ENCODE data around the gene KIAA1958.

KIAA1958 gene

GRCh38 chr9:112711050-112711689 is 224.5 kb downstream of the KIAA1958 start:
- H3K4me3 ChIP-seq (ENCODE audit: control insufficient read depth, low read depth, low read length), result no peak overlapping the region
- no peak for DNase-seq (ENCODE audit: low read depth)
- TF ChIP-seq, protein P1, sequence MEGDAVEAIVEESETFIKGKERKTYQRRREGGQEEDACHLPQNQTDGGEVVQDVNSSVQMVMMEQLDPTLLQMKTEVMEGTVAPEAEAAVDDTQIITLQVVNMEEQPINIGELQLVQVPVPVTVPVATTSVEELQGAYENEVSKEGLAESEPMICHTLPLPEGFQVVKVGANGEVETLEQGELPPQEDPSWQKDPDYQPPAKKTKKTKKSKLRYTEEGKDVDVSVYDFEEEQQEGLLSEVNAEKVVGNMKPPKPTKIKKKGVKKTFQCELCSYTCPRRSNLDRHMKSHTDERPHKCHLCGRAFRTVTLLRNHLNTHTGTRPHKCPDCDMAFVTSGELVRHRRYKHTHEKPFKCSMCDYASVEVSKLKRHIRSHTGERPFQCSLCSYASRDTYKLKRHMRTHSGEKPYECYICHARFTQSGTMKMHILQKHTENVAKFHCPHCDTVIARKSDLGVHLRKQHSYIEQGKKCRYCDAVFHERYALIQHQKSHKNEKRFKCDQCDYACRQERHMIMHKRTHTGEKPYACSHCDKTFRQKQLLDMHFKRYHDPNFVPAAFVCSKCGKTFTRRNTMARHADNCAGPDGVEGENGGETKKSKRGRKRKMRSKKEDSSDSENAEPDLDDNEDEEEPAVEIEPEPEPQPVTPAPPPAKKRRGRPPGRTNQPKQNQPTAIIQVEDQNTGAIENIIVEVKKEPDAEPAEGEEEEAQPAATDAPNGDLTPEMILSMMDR (IDR thresholded peaks at IDR 0.05; ENCODE audit: control insufficient read depth, insufficient read depth, low read depth, low read length, missing control alignments), result peak; percentile 80

GRCh38 chr9:112712678-112713077 is 226.1 kb downstream of the KIAA1958 start:
- no peak for DNase-seq (ENCODE audit: low read depth)

GRCh38 chr9:112717661-112718331 is 231.2 kb downstream of the KIAA1958 start, which contains the start of gene INIP:
INIP (minus strand) TSS chr9:112718117; CDS start chr9:112716485, 1,632 bp downstream.
- TF ChIP-seq, protein P1 (IDR thresholded peaks at IDR 0.05; ENCODE audit: control insufficient read depth, insufficient read depth, low read depth, low read length, missing control alignments), result no peak
- DNase-seq (ENCODE audit: low read depth), result peak; percentile 70
- H3K4me3 ChIP-seq (ENCODE audit: control insufficient read depth, low read depth, low read length), result peak within 1 kb of the TSS; percentile 78

More at GRCh38 chr9:112712678-112713077, 226.1 kb downstream of the KIAA1958 start:
- TF ChIP-seq, protein P1 (IDR thresholded peaks at IDR 0.05; ENCODE audit: control insufficient read depth, insufficient read depth, low read depth, low read length, missing control alignments), result no peak
- no peak overlapping the region for H3K4me3 ChIP-seq (ENCODE audit: control insufficient read depth, low read depth, low read length)
